Astrocyte of the hippocampus (primary cell): ENCODE data around the gene POPDC2.
A peak's percentile ranks its signal among the peaks of the same experiment; 100 is the strongest.

Source experiments
- DNase-seq: peaks from one replicate; pipeline ENCODE4 v3.0.0; 2011; ENCODE audit warnings: low read depth, low spot score

The POPDC2 gene

DNA sequence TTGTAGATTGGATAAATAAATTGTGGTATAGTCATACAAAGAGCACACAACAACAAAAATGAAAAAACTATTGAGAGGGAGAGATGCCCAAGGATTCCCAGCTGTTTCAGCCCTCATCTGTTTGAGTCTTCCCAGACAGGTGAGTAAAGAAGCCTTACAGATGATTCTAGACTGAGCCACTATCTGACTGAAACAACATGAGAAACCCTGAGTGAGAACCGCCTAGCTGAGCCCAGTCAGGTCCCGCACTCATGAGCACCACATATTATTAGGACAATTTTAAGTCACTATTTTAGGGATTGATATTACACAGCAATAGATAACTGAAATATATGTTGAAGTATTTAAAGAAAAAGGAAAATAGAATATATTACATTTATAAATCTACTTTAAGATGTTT lies 19.0 kb downstream of the POPDC2 start:
- no peak for DNase-seq

DNA sequence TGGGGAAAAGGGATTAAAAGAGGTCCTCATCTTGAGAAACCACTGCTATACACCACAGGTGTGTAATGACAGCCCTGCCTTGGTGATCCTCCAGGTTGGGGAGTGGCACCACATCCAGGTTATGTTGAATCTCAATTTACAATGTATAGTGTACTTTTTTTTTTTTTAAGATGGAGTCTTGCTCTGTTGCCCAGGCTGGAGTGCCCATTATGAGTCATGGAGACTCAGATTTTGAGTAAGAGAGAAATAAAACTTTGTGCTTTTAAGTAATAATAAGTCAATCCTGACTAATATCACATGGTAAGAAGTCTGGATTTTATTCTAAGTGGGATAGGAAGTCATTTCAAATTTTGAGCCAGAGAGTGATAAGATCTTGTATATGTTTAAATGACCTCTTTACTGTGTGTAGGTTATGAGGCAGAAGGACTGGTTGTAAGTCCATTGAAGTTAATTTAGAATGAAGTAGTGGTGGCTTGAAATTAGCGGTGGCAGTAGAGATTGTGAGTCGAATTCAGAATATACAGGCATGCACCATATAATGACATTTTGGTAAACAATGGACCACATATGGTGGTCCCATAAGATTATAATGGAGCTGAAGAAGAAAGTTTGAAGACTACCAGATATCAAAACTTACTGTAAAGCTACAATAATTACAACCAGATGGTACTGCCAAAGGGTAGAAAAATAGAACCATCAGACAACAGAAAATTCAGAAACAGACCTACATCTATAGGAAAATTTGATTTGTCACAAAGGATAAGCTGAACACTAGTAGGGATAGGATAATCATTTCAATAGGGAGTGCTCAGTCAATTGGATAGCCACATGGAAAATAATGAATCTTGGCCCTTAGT lies 20.7 kb downstream of the POPDC2 start:
- no peak for DNase-seq

DNA sequence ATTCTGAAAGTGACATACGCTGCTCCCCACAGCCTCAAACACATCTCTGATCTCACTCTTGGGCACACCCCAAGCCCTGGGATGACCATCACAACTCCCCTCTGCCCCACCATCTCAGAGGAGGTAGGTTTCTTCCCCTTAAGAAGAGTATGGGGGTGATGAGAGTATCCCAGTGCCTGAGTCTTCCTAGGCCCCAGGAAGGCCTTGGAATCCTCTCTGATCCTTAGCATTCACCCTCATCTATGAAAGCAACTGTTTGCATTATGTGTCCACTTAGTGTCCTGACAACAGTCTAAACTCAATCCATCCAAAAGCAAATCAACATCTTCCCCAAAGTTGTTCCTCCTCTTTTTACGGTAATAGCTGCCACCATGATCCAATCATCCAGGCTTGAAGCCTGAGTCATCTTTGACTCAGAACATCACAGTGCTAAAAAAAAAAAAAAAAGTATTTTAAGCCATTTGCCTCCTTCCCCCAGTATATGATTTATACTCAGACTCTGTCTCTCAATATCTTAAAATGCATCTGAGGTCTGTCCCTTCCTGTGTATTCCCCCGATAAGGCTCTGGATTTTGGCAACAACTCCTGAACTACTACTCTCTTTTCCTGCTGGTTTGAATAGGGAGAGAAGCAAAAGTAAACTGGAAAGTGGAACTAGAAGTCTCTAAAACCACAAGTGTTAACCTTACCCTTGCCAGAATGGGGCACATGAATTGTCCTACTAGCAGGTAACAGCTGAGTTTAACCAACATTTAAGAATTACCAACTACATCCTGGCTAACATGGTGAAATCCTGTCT lies 22.5 kb downstream of the POPDC2 start:
- DNase-seq: peak; percentile 81

DNA sequence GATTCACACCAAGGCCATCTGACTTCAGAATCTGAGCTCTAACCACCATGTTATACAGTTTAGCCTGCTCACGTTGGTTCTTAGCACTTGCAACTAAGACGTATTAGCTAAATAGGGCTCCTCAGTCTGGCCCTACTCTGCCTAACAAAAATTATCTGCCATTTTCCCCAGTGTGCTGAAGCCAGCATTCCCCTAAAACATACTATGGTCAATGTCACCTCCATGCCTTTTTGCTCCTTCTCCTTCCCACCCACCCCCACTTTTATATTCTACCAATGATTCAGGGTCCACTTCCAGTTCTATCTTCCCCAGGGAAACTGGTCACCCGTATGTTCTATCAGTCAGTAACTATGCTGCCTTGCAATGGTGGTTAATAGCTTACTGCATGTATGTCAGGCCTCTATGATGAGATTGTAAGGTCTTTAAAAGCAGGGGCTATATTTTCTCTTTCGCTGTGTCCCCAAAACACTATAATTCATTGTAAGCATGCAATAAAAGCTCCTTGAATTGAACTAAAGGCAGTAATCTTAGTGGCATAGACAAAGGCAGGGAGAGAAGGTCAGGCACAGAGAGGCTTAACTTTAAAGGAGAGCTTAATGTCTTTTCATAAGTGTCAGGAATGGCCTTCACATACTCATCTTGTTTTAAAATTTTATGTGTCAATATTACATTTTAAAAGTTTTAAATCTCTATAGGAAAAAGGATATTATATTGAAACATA lies 23.3 kb downstream of the POPDC2 start:
- DNase-seq: no peak

DNA sequence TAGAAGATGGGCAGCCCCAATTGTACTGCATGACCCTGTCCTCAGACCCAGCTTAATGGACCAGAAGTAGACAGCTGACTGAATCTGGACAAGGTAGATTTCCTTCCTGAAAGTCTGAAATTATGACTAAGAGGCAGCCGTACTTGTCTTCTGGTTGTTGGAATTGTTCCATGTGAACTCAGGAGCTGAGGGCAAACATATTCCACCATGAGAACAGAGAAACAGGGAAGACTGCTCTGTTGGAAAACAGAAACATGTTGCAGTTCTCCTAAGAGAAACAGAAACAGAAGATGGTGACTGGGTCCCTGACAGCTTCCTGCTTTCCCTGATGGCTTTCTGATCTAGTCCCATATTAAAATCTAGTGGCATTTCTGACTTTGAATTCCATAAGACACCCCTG lies 24.1 kb downstream of the POPDC2 start:
- DNase-seq: no peak

DNA sequence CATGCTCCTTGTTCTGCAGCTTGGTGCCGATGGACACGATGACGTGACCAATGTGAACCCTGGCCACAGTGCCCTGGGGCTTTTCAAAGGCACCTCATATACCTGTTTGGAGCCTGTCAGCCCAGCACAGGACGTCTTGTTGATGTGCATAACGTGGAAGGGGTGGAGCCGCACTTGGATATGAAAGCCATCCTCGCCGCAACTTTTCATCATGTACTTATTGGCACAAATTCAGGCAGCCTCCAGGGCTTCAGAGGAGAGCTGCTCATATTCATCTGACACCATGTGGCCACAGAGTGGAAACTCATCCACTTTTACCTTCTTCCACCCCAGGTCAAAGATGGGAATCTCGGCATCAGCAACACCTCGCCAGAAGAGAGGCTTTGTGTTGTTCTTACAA lies 24.7 kb downstream of the POPDC2 start:
- no peak for DNase-seq

DNA sequence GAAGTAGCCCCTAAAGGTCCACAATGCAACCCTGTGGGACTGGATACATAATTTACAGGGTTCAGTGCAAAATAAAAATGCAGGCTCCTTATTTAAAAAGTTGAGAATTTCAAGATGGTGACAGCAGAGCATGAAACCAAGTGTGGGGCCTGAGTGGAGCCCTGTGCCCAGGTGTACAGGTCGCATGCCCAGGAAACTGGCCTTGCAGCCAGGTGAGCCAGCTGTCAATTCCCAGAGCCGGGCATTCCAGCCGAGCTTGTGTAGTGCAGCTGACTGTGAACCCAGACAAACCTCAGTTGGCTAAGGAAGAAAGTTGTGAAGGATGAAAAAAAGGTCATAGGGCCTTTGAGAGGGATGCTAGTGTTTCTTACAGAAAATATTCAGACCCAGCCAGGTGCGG lies 27.6 kb downstream of the POPDC2 start:
- no peak for DNase-seq

DNA sequence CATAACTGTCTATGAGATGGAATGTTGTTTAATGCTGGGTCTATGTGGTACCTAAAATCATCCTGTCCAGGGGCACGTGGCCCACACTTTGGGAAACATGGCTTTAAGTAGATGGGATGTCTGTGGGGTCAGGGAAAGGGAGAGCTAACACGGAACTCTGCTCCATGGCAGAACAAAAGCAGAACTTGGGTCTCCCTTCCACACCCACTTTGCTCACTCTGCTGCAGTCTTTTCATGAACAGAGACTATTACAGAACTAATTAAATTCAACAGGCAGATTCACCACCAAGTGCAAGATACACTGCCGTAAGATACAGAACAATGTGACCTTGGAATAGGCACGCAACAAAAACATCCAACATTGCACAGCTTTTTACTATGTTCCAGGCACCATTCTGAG lies 28.2 kb downstream of the POPDC2 start:
- DNase-seq: no peak

DNA sequence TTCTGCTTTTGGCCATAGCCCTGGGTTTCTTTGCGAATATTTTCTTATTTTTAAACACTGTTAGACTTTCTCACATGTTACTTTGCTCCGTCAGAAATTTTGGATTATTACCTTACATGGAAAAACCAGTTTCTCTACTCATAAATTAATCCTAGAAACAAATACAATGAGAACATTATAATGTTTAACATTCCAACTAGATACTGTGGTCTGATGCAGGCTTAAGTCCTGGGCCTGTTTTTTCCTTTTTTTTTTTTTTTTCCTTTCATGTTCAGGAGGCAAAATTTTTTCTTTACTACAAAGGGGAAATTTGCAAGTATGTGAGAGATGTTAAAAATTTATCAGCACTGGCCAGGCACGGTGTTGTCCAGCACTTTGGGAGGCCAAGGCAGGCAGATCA lies 28.9 kb downstream of the POPDC2 start:
- DNase-seq: peak; percentile 28

DNA sequence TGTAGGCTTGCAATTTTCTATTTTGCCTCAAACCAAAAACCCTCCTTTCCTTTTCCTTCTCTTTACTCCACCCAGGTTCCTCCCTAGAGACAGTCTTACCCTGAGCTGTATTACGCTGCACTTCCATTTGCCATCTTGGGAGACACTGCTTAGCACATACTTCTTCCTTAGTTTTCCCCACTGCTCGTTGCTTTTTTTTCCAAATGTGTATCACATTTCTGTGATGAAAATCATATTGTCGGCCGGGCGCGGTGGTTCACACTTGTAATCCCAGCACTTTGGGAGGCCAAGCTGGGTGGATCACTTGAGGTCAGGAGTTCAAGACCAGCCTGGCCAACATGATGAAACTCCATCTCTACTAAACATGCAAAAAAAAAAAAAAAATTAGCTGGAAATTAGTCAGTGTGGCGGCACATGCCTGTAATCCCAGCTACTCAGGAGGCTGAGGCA lies 29.5 kb downstream of the POPDC2 start:
- no peak for DNase-seq

DNA sequence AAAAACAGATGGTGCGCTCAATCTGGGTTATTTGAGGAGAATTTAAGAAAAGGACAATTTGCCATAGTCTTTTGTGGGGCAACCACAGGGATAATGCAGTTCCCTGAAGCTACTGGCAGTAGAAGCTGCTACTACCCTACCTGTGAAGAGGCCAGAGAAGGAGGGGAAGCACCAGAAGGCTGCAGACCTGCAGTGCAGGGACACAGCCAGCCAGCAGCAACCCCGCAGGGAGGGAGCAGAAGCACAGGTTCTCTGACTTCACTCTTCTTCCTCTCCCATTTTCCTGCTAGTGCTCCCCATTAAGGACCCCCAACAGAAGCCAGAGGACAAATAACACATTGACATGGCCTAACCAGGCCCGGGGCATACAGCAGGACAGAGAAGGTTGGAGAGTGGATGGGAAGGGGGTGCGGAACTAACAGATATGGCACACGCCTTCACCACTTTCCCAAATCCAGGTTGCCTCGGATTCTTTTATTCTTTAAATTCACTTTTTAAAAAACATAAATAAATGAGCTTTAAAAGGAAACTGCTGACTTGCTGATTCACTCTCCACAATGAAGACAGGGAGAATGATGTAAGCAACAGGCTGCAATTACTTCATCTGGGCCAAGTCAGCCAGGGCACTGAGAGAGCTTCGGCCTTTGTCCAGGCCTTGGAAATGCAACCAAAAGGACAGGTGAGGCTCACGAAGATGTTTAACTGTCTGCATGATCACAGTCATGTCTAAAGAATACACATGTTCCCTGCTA lies 30.1 kb downstream of the POPDC2 start:
- DNase-seq: peak; percentile 63

DNA sequence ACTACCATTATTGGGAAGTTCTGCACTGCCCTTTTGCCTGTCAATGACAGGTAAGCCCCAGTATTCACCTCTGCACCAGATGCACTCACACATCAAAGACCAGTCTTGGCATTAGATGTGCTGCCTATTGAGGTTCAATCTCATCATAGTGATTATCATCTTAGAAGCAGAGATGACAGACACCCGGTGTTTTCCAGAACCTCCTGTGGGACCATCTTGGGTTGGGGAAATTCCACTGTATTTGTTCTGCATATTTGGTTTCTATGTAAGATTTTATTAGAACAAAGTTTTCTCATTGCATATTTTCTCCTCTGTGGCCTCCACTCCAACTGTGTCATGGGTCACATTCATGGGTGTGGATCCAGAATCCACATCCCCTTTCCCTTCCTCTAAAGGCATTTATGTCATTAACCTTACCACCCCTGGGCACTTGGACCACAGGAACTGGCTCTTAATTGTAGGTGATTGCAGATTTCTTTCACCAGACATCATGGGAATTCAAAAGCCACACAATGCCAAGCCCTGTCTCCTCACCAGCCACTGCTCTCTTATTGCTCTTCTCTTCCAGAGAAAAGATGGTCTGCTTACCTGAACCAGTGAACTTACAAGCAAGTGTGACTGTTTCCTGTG lies 31.5 kb downstream of the POPDC2 start:
- DNase-seq: peak; percentile 65

DNA sequence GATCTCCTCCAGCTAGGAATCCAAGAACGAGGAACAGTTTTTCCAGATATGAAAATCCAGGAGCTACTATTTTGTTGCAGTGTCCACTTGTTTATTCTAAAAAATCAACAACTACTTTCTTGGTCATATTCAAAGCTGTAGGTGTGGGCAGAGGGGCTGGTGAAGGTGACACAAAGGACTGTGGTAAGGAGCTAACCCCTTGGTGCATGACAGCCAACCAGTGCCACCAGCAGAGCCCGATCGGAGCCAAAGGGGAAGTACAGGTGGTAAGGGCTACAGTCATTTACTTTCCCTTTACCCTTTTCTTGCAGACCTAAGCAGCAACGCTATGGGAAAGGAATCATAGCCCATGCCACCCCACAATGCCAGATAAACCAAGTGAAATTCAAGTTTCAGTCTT lies 32.0 kb downstream of the POPDC2 start:
- no peak for DNase-seq

DNA sequence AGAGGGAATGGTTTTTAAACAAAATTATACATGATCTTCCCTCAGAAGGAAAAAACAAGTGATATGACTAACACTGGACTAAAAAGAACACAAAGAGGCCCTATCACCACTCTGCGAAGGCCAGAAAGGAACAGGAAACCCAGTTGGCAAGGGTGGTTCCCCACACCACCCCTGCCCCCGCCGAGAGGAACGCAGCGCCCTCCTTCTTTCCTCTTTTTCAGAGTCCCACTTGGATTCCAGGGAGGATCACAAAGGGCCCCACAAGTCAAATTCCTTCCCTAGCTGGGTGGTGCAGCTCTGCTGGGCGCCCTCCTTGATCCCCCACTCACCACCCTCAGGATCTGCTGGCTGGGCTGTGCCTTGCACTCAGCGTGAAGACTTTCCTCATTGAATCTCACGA lies 32.9 kb downstream of the POPDC2 start:
- peak; percentile 9 for DNase-seq

DNA sequence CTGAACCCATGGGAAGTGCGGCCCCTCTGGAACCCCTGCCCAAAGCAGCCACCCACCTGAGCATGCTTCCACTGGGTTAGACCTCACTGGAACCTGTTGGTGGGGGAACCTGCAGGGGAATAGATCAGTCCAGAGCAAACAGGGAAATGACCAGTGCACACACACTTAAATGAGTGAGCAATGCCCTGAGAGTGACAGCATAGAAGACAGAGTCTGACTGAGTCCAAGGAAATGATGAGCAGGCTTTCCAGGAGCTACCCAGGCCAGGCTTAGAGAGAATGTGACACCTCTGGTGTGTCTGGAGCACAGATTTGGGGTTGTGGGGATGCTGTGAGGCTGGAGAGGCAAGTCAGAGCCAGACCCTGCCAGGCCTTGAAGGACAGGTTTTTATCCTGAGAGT lies 34.2 kb downstream of the POPDC2 start:
- DNase-seq: no peak

DNA sequence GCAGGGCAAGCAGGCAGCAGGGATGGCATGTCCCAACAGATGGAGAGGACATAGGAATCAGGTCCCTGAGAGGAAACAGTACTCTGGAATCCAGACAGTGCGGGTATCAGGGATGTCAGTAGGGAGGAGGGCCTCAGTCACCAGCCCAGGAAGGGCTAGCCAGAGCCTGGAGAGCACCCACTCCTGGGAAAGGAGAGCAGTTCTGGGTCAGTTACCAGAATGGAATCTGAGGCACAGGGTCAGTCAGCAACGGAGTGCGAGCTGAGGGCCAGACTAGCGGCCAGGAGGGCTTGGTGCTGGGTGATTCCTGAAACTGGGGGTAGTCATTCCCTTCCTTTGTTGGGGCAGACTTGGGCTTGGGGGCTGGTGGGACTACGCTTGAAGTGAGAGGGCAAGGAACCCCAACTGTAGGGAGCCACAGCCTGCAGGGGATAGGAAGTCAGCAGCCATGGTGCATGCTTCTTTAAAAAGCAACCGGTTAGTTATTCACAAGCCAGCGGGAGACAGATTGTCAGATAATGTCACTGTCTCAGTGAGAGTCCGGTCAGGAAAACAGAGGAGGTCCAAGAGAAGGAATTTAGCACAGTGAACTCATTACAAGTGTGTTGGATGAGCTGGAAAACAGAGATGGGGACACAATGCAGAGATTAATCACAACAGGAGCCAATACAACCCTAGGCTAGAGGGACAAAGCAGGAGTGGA lies 34.8 kb downstream of the POPDC2 start:
- no peak for DNase-seq

DNA sequence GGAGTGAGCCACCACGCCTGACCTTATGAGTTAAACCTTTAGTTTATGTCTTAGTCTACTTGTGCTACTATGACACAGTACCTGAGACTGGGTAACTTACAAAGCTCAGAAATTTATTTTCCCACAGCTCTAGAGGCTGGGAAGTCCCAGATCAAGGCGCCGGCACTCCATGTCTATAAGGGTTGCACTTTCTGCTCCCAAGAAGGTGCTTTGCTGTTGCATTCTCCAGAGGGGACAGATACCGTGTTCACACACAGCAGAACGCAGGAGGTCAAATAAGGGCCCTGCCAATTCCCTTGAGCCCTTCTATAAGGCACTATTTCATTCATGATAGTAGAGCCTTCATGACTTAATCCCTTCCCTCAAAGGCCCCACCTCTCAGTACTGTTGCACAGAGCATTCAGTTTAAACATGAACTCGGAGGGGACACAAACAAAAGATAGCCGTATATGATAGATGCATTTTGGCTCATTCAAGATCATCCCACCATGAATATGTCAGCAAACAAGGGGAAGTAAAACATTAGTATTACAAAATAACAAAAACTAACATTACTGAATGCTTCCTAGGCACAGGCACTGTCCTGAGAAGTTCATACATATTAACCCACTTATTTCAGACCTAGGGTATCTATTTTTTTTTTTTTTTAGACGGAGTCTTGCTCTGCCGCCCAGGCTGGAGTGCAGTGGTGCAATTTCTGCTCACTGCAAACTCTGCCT lies 36.2 kb downstream of the POPDC2 start:
- no peak for DNase-seq

DNA sequence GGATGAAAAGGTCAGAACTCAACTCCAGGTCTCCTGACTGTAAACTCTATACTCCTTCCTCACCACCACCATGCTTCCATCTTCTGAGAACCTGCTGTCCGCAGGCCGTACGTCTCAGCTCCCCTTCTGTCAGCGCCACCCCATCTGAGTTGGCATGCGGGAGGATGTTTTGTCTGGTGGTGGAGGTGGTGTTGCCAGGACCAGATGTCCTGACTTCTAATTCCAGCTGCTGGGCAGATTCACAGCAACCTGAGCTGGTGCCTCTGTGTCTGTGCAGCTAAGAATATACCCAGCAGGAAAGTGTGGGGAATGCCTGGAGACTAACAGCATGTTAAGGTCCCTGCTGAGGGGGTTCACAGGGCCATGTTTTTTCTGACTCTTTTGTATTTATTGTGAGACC lies 39.5 kb downstream of the POPDC2 start:
- no peak for DNase-seq

DNA sequence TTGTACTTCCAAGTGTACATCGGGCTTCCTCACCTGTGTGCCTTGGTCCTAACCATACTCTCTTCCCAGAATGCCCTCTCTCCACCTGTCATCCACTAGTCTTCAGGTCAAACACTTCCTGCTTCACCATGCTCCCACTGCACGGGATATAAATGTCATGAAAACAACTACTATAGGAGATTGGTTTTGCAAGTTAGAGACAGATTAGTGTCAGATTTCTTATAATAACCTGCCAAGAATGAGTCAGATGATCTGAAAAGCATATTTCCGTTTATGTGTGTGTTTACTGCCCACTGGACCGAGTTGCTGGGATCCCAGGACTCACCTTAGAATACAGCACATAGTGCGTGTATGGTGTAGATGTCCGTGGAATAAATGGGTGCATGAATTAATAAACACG lies 41.3 kb downstream of the POPDC2 start:
- DNase-seq: no peak

DNA sequence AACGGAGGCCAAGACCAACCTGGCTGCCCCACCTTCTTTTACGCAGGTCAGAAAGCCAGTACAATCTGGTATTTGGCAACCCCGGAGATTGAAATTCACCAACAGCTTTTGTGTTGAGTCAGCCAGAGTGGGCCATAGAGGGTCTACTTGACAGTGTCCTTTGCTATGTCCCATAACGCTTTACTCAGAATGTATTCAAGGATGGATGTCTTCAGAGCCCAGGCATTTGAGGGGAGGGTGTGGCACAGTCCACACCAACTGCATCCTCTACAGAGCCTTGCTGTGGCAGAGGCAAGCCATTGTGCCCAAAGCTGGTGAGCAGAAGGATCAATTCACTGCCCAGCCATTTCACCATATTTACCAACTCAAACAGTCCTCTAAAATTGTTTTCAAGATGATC lies 44.3 kb downstream of the POPDC2 start:
- no peak for DNase-seq
